Transverse colon (tissue), 4 donors: Measurements from ENCODE around the gene STAT3. TPM values are rescaled to one million over a fixed set of nuclear protein-coding genes. Genes with fewer than 3 reads are reported as not detected.
"Not testable (repeated sequence)": the region's sequence is repeated elsewhere in the genome, so short reads cannot be mapped to it uniquely, and the experiment has no call there.

Source experiments
- DNase-seq: peaks from one replicate; pipeline ENCODE4 v3.0.0-alpha.2; 2019
- H3K27ac ChIP-seq, 4 donors: fragments of 200-600 bp; sonication (generic); 2 replicates each; pipeline ENCODE4 v1.5.1; 2016 to 2018; ENCODE audit warnings: inconsistent platforms in 4 of 4
- H3K27me3 ChIP-seq: fragments of 200-600 bp; sonication (generic); 2 replicates; pipeline ENCODE4 v1.5.1; 2017; ENCODE audit warnings: inconsistent platforms
- H3K36me3 ChIP-seq, 4 donors: fragments of 200-600 bp; sonication (generic); 2 replicates each; pipeline ENCODE4 v1.5.1; 2017 to 2019; ENCODE audit warnings: inconsistent platforms in 4 of 4
- H3K4me1 ChIP-seq, 4 donors: fragments of 200-600 bp; sonication (generic); 2 replicates each; pipeline ENCODE4 v1.5.1; 2017 to 2020; ENCODE audit warnings: inconsistent platforms in 4 of 4
- H3K4me3 ChIP-seq, 4 donors: fragments of 200-600 bp; sonication (generic); 1 replicate in 1 of 4; 2 replicates in 3 of 4; pipeline versions ENCODE4 v1.5.1 to v1.6.1; 2017 to 2019; ENCODE audit warnings: inconsistent platforms in 4 of 4
- H3K9me3 ChIP-seq, 2 donors: fragments of 200-600 bp; sonication (generic); 2 replicates each; pipeline ENCODE4 v1.5.1; 2017 to 2019; ENCODE audit warnings: inconsistent platforms in 2 of 2
- EP300 ChIP-seq: sonication (generic); formaldehyde crosslinking; IDR thresholded peaks from one replicate; pipeline ENCODE4 v1.6.1; 2017; ENCODE audit warnings: antibody characterized with exemption, low read depth
- POLR2A ChIP-seq: fragments of 450-650 bp; IDR thresholded peaks from one replicate; pipeline ENCODE4 v1.6.1; 2016; ENCODE audit warnings: antibody characterized with exemption, mild to moderate bottlenecking, moderate library complexity
- POLR2AphosphoS5 ChIP-seq, 3 donors: sonication (generic); formaldehyde crosslinking; IDR thresholded peaks; one replicate each; pipeline ENCODE4 v1.6.1; 2016; ENCODE audit warnings: antibody characterized with exemption in 3 of 3
- WGBS, 2 donors: methylation state at CpG; one replicate each; pipeline ENCODE4 v1.1.5; 2018; ENCODE audit warnings: low coverage in 1 of 2; 5-methylcytosine and 5-hydroxymethylcytosine counted together
- in situ Hi-C, 4 donors: fragments of 200-750 bp; cut with MboI; loops; one replicate each; pipeline versions ENCODE4 v1.15.0 to v1.15.1; 2017; ENCODE audit warnings: low sequenced_read_pairs in 3 of 4, low pct_ligation_motif_present in 1 of 4, low pct_unique_long_range_greater_than_20kb in 1 of 4
- intact Hi-C: fragments of 100-400 bp; cut with DNase I; formaldehyde crosslinking; loops from one replicate; pipeline ENCODE4 v1.15.1; 2023; ENCODE audit warnings: low total_unique reads
- total RNA-seq, 4 donors: library from RNA; depleted of rRNA; stranded (reverse); fragments of >200 nt; gene quantifications; one replicate each; pipeline ENCODE4 v1.1.0, GENCODE V29; 2016
- TF ChIP-seq, protein P1 (sequence below), 5 experiments: fragments of 200-600 bp in 3 of 5; fragments of 450-650 bp in 2 of 5; sonication (generic) in 3 of 5; IDR thresholded peaks; 1 replicate in 2 of 5; 2 replicates in 3 of 5; pipeline ENCODE4 v1.5.1; 2016 to 2017; ENCODE audit warnings: antibody characterized with exemption in 5 of 5, inconsistent platforms in 3 of 5, mild to moderate bottlenecking in 2 of 5, moderate library complexity in 1 of 5

STAT3 gene
- total RNA-seq, 4 donors from 2014 or later = 110 to 156 (median 130) TPM

DNA sequence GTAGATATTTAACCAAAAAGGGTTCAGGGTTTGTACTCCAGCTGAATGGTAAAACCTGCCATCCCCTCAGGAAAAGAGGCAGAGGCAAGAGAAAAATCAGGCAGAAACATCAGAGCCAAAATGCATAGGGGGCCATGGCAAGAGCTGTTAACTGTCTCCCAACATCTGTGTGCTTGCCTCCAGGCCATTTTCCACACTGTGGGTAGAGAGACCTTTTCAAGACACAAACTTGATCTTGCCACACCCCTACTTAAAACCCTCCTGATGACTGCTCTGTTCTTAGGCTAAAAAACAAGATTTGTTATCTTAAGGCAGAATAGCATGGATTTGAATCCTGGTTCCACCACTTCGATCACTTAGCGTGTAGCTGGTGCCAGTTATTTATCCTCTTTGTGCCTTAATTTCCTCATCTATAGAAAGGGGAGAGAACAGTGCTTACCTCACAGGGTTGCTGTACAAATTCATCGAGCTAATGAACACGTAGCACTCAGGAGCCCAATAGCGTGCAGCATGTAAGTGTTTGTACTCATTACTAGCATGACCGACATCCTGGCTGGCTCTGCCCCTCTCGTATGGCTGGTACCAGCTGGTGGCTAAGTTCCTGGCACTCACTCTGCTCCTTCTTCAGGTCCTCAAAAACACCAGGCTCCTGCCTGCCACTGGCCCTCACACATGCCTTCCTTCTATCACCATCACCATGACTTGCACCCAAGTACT is 25.8 kb downstream of the STAT3 start:
- Histone ChIP-seq H3K27me3 (no peaks in the 10 kb centered on the region), H3K36me3 (peaks cover 0 to 5% (median 0%) of the 10 kb centered on the region in 4 donors), H3K27ac (peak overlapping the region in 2 of 4 donors; percentile 28 to 40), H3K4me1 (peaks cover 23 to 75% (median 29%) of the 10 kb centered on the region in 4 donors), H3K4me3 (no peak overlapping the region), H3K9me3 (no peaks in the 10 kb centered on the region)
- no peak for DNase-seq
- intact Hi-C loops = no loop called here
- in situ Hi-C loops = no loop called here
- TF ChIP-seq POLR2A = no peak
- TF ChIP-seq, protein P1, sequence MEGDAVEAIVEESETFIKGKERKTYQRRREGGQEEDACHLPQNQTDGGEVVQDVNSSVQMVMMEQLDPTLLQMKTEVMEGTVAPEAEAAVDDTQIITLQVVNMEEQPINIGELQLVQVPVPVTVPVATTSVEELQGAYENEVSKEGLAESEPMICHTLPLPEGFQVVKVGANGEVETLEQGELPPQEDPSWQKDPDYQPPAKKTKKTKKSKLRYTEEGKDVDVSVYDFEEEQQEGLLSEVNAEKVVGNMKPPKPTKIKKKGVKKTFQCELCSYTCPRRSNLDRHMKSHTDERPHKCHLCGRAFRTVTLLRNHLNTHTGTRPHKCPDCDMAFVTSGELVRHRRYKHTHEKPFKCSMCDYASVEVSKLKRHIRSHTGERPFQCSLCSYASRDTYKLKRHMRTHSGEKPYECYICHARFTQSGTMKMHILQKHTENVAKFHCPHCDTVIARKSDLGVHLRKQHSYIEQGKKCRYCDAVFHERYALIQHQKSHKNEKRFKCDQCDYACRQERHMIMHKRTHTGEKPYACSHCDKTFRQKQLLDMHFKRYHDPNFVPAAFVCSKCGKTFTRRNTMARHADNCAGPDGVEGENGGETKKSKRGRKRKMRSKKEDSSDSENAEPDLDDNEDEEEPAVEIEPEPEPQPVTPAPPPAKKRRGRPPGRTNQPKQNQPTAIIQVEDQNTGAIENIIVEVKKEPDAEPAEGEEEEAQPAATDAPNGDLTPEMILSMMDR (IDR thresholded peaks at IDR 0.05) = no peak
- TF ChIP-seq POLR2AphosphoS5 (IDR thresholded peaks at IDR 0.05) = no peak
- TF ChIP-seq EP300 = no peak
- 83 to 92% methylated on average over 2 to 7 of the region's 7 CpGs for WGBS, 2 donors

DNA sequence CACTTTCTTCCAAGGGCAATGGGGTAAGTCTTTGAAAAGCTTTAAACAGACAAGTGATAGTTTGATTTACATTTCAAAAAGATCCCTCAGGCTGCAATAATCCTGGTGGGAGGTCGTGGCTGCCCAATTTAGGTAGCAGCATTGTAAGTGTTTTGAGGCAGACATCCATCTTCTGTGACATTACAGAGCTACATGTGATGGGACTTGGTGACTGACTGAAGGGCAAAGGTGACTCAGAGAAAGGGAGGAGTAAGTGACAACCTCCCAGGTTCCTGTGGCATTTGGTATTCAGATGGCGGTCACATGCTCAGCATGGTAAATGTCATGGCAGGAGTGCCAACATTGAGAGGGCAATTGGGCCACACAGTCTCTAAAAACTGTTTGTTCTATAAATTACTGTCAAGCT is 26.5 kb downstream of the STAT3 start:
- H3K4me1 ChIP-seq = peaks cover 22 to 71% (median 24%) of the 10 kb centered on the region in 4 donors
- H3K36me3 ChIP-seq = peaks cover 0 to 5% (median 0%) of the 10 kb centered on the region in 4 donors
- no peaks in the 10 kb centered on the region for H3K9me3 ChIP-seq
- H3K27me3 ChIP-seq = no peaks in the 10 kb centered on the region
- DNase-seq = peak; percentile 31
- in situ Hi-C loops (no loop called here), intact Hi-C loops (no loop called here)
- TF ChIP-seq POLR2AphosphoS5 (IDR thresholded peaks at IDR 0.05) = no peak
- TF ChIP-seq, protein P1 (IDR thresholded peaks at IDR 0.05) = no peak
- no peak for TF ChIP-seq POLR2A
- TF ChIP-seq EP300 = no peak
- H3K4me3 ChIP-seq = no peak overlapping the region
- H3K27ac ChIP-seq = peak overlapping the region in 2 of 4 donors; percentile 28 to 40
- 52 to 54% methylated on average over 2 of the region's 2 CpGs for WGBS, 2 donors

- 97% methylated on average over 2 of the region's 2 CpGs; no CpG with 5 or more reads in 1 of the 2 donors for WGBS, 2 donors
- intact Hi-C loops, H3K27ac ChIP-seq, DNase-seq, H3K4me3 ChIP-seq, H3K27me3 ChIP-seq, in situ Hi-C loops, H3K9me3 ChIP-seq, H3K36me3 ChIP-seq: not testable (repeated sequence)
- H3K4me1 ChIP-seq = peaks cover 18 to 65% (median 22%) of the 10 kb centered on the region in 4 donors
Observed at GRCh38 chr17:42360388-42360787, 27.9 kb downstream of the STAT3 start.

DNA sequence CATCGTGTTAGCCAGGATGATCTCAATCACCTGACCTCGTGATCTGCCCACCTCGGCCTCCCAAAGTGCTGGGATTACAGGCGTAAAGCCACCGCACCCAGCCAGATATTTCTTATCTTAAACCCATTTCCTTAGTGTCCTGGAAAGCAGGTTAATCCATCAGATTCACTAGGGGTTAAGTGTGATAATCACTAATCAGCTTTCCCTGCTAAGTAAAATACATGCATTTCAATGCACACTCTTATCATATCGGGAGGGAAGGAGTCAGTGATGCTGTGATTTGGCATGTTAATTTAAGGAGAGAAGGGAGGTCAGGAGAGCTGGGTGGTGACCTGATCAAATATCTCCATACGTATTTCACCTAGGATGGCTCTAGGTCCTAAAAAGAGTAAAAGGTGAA is 29.1 kb downstream of the STAT3 start:
- no peaks in the 10 kb centered on the region for H3K27me3 ChIP-seq
- in situ Hi-C loops (no loop called here), intact Hi-C loops (loop anchor here (5.0 kb wide), 1 partner anchor 693 kb away; no protein-coding TSS in a partner anchor)
- WGBS, 2 donors = 87 to 90% methylated on average over 4 to 7 of the region's 7 CpGs
- H3K4me3 ChIP-seq = no peak overlapping the region
- DNase-seq = no peak
- peaks cover 13 to 56% (median 27%) of the 10 kb centered on the region in 4 donors for H3K4me1 ChIP-seq
- TF ChIP-seq EP300 = no peak
- TF ChIP-seq POLR2AphosphoS5 (IDR thresholded peaks at IDR 0.05) = no peak
- no peak for TF ChIP-seq POLR2A
- TF ChIP-seq, protein P1 (IDR thresholded peaks at IDR 0.05) = no peak
- no peak overlapping the region for H3K27ac ChIP-seq
- no peaks in the 10 kb centered on the region for H3K36me3 ChIP-seq
- no peaks in the 10 kb centered on the region for H3K9me3 ChIP-seq
